Activated gamma-delta T cell (primary cell): ENCODE results near the gene DGKA.
"Not testable (repeated sequence)": the region's sequence is repeated elsewhere in the genome, so short reads cannot be mapped to it uniquely, and the experiment has no call there.

ENCODE experiments used
- DNase-seq: peaks from one replicate; lab custom pipeline; 2025; lab: John Stamatoyannopoulos, UW

DGKA gene

DNA sequence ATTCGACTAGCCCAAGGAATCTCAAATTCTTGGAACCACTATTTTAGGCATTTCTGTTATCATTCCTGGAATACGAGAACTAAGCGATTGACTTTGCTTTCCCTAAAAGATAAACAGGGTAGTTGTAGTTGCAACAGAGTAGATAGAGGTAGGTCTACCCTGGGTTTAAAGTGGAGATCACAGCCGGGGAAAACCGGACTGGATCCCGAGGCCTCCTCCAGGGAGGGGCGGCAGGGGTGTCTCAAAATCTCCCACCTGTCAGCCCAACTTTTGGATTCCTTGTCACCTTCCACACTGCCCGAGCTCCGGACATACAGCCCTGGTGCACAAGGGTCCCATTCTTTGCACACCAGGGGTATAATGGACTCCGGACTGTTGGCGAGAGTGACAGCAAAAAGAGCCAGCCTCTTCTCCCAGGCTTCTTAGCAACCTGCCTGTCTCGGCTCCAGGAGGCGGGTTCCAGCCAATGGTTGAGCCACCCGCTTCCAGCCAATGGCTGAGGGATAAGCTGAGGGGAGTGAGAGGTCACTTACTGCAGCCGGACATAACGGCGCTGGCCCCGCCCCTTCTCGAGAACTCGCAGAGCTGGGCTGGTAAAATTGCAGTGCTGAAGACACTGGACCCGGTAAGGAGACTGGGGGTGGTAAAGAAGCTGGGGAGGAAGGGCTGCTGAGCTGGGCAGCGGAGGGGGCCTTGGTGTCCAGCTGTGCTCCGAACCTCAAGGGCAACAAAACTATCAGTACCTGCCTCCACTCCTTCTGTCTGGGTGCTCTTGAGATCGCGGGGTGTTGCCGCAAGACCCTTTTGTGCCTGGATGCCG lies 66.0 kb downstream of the DGKA start, which contains the start of gene SUOX:
SUOX (plus strand) TSS at position 562 of the 820 bp plus-strand sequence. CDS start 4,946 bp downstream, outside the sequence.
- DNase-seq = no peak

DNA sequence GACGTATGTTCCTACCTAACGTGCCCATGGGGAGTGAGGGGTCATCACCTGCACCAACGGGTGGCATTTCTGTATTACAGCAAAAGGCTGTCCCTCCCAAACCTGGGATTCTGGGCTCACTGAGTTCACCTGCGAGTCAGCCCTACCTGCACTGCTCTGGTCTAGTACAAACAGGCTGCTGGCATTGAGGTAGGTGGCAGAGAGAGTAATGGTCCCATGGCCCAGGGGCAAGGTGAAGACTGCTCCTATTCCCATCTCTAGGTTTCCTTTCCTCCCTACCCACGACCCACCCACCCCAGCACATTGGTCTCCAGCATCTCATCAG lies 66.5 kb downstream of the DGKA start:
- DNase-seq = no peak

DNA sequence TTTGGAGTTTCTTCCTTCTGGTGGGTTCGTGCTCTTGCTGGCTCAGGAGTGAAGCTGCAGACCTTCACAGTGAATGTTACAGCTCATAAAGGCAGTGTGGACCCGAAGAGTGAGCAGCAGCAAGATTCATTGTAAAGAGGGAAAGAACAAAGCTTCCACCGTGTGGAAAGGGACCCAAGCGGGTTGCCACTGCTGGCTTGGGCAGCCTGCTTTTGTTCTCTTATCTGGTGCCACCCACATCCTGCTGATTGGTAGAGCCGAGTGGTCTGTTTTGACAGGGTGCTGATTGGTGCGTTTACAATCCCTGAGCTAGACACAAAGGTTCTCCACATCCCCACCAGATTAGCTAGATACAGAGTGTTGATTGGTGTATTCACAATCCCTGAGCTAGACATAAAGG lies 68.6 kb downstream of the DGKA start:
- DNase-seq = not testable (repeated sequence)

GRCh38 chr12:55999999-56000540 lies 69.1 kb downstream of the DGKA start:
- not testable (repeated sequence) for DNase-seq

GRCh38 chr12:56001487-56002100 lies 70.6 kb downstream of the DGKA start:
- no peak for DNase-seq

DNA sequence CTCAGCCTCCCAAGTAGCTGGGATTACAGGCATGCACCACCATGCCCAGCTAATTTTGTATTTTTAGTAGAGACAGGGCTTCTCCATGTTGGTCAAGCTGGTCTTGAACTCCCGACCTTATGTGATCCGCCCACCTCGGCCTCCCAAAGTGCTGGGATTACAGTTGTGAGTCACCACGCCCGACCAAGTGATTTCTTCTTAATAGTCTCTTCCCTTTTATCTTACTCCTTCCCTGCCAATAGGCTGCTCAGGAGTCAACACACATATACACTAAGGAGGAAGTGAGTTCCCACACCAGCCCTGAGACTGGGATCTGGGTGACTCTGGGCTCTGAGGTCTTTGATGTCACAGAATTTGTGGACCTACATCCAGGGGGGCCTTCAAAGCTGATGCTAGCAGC lies 72.4 kb downstream of the DGKA start:
- DNase-seq = not testable (repeated sequence)
